ENCODE data around the gene TBX2.

Gene TBX2

DNA sequence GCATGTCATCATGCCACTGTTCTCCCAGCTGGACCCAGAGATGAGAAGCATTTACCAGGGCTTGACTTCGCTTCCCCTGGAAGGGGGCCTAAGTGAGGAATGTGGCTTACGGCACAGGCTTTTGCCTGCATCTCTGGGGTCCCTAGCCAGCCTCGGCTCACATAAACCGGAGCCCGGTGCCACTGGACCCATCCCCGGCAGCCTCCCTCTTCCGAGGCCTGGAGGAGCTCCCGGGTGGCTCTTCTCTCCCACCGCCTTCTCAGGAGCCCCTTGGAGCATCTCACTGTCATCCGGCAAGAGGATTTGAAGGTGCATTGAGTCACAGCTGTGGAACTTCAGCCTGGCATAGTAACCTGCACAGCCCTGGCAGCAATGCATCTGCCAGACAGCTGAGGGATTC lies 29.9 kb upstream of the TBX2 start:
- FAIRE-seq = no peak

DNA sequence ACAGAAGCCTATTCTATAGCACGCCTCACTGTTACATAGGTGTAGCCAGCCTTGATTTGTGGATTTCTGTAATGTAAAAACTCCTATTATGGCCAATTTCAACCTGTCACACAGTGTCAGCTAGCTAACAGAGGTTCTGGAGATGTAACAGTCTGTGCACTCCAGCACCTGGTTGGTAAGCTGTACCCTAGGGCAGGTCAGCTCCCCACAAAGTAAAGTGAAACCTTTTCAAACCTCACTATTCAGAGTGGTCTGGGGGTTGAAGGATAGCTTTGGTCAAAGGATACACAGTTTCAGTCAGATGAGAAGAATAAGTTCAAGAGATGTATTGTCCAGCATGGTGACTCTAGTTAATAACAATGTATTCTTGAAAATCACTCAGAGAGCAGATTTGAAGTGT lies 28.5 kb upstream of the TBX2 start:
- no peak for FAIRE-seq

DNA sequence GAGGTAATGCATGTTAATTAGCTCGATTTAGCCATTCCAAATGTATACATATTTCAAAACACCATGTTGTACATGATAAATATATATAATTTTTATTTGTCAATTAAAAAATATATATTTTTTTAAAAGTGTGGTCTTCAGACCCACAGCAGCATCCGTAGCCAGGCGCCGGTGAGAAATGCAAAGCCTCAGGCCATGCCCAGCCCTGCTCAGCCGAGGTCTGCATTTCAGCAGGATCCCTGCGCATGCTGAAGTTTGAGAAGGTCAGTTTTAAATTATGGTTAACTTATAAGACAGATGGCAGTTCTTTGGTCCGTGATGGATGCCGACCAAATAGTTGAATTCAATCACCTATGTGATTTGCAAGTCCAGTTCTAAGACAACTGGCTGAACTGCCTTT lies 28.0 kb upstream of the TBX2 start:
- FAIRE-seq = no peak

GRCh38 chr17:61372436-61372835 lies 27.2 kb upstream of the TBX2 start:
- FAIRE-seq = no peak

DNA sequence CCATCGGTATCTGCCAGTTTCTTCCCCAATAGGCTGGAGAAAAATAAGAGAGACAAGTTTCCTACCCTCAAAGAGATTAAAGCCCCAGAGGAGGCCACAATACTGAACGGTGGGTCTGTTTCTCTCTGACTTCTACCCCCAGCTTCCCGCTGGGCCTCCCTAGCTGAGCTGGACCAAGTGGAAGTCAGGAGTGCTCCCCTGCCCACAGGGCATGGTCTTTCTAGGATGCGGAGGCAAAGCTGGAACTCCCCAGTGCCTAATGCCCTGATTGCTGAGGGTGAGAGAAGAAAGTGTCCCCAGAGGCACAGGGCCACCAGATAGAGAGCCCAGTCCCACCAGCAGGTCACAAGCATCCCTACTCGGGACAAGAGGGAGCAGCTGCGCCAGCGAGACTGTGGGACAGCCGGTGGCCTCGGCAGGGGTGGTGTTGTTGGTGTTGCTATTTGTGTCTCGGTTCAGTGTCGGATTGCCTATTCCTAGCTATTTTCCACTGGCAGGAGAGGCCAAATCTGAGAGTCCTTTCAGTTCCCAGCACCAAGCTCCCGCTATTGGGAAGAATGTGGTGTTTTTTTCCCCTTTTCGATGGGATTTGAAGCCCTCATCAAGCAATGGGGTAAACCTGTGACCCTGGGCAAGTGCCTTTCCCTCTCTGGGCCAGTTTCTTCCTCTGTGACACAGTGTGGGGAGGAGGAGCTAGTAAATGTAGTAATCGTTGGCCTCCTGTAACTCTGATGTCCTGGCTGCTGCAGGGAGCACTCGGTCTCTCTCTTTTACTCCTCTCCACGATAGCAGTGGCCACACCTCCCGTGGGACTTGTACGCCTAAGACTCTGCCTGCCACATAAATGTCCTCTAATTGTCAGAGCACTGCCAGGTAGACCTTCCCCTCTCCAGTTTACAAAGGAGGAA lies 22.5 kb upstream of the TBX2 start:
- FAIRE-seq = no peak

- FAIRE-seq = no peak
These were observed 20.8 kb upstream of the TBX2 start for GRCh38 chr17:61378658-61379456.

- FAIRE-seq = no peak
These were observed 20.0 kb upstream of the TBX2 start for GRCh38 chr17:61379457-61380216.

DNA sequence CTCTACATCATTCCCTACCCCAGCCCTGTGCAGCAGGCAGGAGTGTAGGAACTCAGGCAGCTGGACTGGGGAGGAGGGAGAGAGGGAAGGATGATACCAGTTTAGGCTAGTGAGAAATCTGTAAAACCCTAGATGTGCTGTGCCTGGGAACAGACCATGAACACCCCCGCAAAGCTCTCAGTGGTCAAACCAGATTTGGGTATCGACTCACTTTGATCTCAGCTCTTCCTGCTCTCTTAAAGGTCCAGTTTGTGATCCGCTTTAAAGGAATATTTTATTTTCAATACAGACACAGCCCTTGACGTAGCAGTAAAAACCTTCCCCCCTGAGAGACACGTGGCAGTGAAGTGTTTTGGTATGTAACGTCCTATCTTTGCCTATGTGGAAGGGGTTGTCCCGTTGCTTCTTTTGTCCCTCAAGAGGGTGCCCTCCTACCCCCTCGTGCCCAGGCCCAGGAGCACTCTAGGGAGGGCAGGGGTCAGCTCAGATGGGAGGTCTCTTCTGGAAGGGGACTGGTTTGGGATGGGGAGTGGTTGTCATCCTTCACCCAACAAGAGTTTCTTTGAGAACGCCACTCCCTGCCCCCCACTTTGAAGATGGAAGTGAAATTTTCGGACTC lies 19.3 kb upstream of the TBX2 start:
- no peak for FAIRE-seq

GRCh38 chr17:61380836-61381525 lies 18.7 kb upstream of the TBX2 start:
- no peak for FAIRE-seq

DNA sequence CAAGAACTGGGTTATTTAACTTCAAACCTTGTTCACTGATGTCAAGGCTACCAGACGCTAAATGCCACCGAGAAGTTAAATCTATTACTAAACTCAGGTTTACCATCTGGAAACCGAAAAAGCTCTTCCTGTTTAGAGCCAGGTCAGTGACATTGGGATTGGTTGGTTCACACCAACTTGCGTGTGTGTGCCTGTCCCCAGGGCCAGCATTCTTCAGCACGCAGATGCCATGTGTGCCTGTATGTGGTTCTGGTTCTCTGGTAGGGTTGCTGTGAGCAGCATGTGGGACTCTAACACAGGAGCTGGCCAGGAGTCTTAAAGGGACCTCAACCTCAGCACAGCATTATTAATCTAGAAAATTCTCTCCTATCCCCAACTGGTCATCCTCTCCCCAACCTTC lies 18.1 kb upstream of the TBX2 start:
- FAIRE-seq = no peak

DNA sequence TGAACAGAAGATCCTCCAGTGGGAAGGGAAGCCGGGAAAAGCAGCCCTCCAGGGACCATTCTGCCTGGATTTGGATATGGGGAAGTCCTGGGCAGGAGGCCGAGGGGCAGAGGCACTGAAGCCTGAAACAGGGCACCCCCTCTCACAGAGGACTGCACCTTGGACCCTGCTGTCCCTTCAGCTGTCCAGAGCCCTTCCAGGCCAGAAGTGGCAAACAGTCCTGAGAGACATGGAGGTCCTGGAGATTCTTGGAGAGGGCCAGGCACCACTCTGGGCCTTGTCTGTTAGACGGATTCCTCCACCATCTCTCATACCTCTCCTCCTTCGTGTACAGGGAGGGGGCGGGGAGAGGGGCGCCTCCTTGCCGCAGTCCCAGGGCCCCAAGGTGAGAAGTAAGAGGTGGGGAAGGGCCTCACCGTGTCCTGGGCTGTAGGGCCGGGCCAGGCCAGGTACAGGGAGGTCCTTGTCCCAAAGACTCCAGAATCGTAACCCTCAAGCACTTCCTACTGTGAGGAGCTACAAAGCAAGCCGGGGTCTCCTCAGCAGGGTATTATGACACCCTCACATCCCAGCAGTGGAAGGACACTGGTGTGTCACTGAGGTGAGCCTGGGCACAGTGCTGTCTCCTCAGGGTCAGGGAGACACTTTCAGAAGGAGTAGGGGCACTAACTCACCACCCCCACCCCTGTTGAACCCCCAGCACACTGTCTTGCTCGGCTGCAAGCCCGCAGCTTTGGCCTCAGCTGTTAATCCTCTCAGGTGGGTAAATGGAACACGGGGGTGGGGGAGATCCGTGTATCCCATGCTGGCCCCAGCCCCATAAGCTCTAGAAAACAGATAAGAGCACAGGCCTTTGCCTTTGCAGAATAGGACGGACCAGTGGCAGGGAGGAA lies 16.6 kb upstream of the TBX2 start:
- FAIRE-seq = no peak

- FAIRE-seq = no peak
These were observed 15.9 kb upstream of the TBX2 start for GRCh38 chr17:61383689-61384201.

DNA sequence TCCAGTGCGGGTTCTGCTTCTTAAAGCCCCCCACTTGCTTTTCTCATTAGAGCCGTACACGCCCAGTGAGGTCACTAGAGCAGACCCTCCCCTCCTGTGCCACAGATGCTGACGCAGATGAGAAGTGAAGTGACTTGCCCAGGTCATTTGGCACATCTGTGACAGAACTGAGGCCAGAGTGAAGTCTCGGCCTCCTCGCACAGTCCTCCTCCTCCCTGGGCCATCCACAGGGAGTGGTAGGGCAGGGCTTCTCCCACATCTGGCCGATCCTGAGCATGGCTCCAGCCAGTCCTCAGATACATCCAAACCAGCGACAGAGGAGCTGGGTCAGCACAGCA lies 15.3 kb upstream of the TBX2 start:
- no peak for FAIRE-seq

DNA sequence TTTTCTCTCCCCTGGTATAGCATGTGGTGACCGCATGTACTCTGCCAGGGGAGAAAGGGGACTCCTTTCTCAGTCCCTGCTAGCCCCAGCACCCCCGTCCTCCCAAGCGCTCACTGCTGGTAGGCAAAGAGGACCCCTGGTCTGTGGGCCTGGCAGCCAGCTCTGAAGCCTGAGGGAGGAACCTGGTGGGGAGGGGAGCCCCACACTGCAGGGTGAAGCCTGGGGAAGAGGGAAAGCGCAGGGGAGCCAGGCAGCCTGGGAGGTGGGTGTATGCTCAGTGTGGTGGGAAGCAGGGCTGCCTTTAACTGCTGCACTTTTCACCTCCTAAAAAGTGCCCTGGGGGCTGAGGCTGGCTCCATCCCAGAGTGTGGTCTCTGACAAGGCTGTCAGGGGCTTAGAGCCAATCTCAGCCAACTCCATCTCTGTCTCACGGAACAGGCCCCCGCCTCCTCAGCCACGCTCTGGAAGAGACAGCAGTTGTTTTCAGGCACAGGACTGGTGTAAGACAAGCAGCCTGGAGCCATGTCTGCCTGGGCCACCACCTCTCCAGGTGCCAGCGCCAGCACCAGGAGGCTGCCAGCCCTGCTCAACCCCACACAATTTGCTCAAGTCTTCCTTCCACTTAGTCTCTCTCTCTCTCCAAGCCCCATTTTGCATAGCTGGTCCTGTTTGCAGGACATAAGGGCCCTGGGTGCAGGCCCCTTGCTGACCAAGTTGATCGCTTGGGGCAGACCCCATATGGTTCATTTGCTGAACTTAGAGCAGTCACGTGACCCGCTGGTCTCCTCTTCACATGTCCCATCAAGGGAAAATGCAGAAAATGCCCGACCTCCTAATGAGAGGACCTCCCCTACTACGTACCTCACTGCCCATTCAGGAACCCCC lies 14.7 kb upstream of the TBX2 start:
- no peak for FAIRE-seq

DNA sequence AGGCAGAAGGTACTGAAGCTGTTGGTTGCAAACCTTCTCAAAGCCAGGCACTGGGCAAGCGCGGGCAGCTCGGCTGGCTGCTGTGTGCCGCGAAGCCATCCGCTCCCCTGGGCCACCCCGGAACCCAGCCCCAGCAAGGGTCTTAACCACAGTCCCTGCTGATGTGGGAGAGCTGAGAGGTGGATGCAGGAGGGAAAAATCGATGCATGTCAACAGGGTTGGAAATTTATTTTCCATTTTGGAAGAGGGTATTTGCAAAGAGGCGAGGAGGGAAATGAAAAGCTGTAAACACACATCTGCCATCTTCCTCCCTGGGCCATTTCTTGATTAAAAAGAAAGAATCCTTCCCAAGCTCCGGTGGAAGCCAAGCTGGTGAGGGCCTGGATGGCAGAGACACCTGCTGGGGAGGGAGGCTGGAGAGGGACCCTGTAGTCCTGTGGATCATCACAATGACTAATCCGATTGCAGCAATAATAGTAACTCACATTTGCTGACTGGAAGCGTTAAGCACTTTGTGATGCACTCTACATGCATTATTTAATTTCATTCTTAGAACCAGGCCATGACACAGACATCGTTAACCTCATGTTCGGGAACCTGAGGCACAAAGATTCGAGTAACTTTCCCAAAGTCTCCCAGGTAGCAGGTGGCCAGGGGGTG lies 13.9 kb upstream of the TBX2 start:
- no peak for FAIRE-seq

DNA sequence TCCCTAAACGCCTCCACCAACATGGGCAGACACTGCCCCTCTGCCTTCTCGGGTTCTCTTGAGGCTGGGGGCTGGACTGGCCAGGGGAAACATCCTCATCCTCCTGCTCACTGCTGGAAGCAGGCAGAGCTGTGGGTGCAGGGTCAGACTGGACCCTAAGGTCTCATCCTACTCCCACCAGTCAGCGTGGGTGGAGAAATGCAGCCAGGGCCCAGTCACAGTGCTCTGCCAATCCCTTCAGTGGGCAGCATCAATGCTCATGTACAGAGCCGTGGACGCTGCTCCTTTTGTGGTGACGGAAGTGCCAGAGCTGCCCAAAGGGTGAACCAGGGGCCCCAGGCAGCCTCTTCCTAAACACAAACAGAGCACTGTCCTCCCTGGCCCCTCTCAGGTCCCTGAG lies 13.4 kb upstream of the TBX2 start:
- no peak for FAIRE-seq

- no peak for FAIRE-seq
These were observed 12.6 kb upstream of the TBX2 start for GRCh38 chr17:61387011-61387410.

- no peak for FAIRE-seq
These were observed 11.9 kb upstream of the TBX2 start for GRCh38 chr17:61387511-61388305.

Measured in colon (tissue), 2 donors.